ENCODE measurements around the gene ERVK3-1.
"Not testable (repeated sequence)": the region's sequence is repeated elsewhere in the genome, so short reads cannot be mapped to it uniquely, and the experiment has no call there.

Gene ERVK3-1

GRCh38 chr19:58305932-58306323 lies 751 bp downstream of the ERVK3-1 start:
- no peak for DNase-seq

GRCh38 chr19:58307736-58308135 lies 2.6 kb downstream of the ERVK3-1 start:
- no peak for DNase-seq

- not testable (repeated sequence) for DNase-seq
Observed at GRCh38 chr19:58310685-58311084, 5.5 kb downstream of the ERVK3-1 start.

DNA sequence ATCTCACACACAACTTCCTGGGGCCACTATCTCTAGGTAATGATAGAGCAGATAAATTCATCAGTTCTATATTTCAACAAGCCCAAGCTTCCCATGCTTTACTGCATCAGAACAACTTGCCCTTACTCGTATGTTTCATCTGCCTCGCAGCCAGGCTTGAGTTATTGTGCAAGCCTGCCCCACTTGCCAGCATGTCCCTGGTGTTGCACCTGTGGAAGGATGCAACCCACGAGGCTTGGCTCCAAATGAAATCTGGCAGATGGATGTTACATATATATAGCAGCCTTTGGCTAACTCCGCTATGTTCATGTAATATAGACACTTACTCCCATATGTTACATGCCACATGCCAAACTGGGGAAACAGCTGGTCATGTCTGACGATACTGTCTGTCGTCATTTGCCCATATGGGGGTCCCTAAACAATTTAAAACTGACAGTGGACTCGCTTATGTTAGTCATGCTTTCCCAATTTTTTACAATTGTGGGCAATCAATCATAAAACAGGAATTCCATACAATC lies 6.2 kb downstream of the ERVK3-1 start:
- DNase-seq = no peak

DNA sequence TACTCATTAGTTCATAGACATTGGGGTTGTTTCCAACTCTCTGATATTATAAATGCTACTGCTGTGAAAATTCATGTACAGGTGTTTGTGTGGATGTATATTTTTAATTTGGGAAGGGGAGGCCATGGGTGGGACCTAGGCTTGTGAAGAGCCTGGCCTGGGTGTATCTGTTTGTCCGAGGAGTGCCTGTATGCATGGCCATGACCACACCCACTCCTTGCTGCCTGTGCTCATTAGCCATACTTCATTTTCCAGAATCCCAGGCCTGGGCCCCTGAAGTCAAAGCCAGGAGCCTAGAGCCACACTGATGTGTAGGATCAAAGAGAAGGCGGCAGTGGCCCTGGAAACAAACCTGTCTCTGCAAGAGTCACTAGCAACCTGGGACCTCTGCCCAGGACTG lies 10.4 kb downstream of the ERVK3-1 start:
- DNase-seq = no peak

DNA sequence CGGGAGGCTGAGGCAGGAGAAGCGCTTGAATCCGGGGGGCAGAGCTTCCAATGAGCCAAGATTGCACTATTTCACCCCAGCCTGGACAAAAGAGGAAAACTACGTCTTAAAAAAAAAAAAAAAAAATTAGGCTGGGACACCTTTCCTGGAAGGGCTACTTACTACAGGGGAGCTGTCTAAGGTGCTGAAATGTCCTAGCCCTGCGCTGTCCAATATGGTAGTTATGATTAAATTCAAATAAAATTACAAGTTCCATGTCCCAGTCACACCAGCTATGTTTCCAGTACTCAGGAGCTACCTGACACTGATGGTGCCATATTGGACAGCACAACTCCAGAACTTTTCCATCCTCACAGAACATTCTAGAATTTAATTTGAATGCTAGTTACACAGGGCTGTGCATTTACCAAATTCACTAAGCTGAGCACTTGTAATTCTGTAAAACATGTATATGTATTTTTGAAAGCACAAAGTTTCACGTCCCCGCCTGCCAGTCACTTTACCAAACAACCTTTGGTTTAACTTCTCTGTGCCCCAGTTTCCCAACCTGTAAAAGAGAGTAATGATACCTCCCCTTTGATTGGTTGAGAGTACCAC lies 12.4 kb downstream of the ERVK3-1 start:
- DNase-seq = peak; percentile 31

DNA sequence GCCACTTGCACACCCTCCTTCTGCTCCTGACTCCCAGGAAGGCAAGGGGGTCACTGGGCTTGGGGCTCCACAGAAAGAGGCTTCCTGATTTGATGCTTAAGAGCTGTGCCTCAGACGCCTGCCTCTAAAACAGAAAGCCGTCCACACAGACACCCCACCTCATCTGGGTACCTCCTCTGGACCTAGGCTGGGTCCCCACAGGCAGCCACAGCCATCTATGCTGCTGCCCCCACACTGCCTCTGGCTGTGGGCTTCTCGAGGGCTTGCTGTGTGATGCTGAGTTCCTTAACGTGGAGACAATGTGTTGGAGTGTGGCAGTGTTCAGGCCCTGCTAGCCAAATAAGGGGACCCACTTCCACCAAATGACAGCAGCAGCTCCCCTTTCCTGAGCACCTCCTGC lies 13.1 kb downstream of the ERVK3-1 start:
- DNase-seq = no peak

- DNase-seq = no peak
Observed at GRCh38 chr19:58319241-58319640, 14.1 kb downstream of the ERVK3-1 start.

GRCh38 chr19:58325311-58326022 lies 20.3 kb downstream of the ERVK3-1 start:
- DNase-seq = no peak

GRCh38 chr19:58326501-58326913 lies 21.3 kb downstream of the ERVK3-1 start:
- DNase-seq = no peak

GRCh38 chr19:58326914-58327726 lies 21.9 kb downstream of the ERVK3-1 start, which contains the start of gene ZSCAN22:
TSS of gene ZSCAN22 (plus strand) at chr19:58326994. CDS start at chr19:58334803, 7,809 bp downstream.
- DNase-seq = peak; percentile 94

DNA sequence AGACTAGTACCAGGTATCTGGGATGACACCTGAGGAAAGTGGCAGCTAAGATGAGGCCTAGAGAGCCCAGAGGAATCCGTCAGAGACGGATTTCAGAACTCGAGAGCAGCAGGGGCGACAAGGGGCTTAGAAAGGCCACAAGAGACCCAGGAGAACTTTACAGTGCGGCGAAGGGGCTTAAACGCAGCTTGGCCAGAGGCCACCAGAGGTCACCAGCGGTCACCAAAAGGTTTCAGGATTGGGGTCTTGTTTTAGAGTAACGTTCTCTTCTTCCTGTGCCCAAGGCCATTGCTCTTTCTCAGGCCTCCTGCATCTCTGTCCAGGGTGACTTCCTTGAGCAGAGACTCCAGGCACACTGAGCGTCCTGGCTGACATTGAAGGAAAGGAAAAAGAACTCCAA lies 23.8 kb downstream of the ERVK3-1 start:
- DNase-seq = no peak

DNA sequence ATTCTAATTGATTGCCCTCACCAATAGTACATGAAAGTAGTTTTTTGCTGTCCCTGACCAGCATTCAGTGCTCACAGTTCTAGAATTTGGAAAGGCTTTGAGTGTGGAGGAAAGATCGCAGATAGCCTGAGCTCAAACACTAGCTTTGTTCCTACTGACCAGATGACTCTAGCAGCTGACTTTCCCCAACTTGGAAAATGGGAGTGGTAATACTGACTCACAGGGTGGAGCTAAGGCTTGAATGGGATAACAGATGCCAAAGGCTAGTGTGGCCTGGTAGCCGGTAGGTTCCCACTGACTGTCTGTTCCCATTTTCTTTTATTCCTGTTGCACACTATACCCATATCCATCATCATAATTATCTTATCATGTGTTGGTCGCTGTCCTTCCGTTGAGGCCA lies 25.3 kb downstream of the ERVK3-1 start:
- peak; percentile 9 for DNase-seq

- no peak for DNase-seq
Observed at GRCh38 chr19:58332697-58333096, 27.5 kb downstream of the ERVK3-1 start.

DNA sequence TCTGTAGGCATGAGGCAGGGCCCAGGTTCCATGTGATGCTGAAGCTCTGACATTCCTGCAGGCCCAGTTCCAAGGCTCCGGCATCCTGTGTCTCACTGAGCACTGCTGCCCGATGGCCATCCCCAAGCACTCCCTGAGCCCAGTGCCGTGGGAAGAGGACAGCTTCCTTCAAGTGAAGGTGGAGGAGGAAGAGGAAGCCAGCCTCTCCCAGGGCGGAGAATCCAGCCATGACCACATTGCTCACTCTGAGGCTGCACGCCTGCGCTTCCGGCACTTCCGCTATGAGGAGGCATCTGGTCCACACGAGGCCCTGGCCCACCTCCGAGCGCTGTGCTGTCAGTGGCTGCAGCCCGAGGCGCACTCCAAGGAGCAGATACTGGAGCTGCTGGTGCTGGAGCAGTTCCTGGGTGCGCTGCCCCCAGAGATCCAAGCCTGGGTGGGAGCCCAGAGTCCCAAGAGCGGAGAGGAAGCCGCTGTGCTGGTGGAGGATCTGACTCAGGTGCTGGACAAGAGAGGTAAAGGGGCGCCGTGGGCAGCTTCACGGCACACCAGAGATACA lies 29.6 kb downstream of the ERVK3-1 start:
- DNase-seq = no peak

- no peak for DNase-seq
Observed at GRCh38 chr19:58335630-58336029, 30.5 kb downstream of the ERVK3-1 start.

DNA sequence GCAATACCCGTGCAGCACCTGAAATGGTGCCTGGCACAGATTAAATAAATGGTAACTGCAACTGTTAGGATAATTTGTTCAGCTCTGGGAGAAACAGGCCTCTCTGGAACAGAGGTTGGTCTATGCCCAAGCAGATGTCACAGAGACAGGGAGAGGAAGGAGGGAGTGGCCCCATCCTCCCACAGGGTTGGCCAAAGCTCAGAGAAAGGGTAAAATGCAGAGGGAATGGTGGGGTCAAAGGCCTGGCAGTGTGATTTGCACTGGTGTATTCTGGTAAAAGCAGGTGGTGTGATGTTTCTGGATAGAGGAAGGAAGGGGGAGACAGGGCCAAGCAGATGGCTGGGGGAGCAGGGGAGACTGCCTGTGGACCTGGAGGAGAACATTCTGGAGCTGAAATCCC lies 31.0 kb downstream of the ERVK3-1 start:
- DNase-seq = no peak

DNA sequence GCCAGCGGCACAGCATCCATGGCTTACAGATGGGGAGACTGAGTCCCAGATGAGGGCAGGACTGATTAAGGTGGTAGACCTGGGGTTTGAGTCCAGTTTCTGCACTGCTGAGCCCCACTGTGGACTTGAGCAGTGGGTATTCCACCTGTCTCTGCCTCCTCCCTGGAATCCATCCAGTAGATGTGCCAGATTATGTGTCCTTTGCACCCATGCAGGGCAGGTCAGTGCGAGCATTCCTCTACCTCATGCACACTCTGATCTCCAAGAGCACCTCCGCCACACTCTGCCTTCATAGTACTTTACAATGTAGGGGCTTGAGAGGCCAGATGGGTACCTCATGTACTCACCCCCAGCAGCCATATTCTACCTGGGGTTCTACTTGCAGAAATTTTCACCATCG lies 31.6 kb downstream of the ERVK3-1 start:
- DNase-seq = no peak

- no peak for DNase-seq
Observed at GRCh38 chr19:58338336-58338735, 33.2 kb downstream of the ERVK3-1 start.

- DNase-seq = no peak
Observed at GRCh38 chr19:58338825-58339558, 33.8 kb downstream of the ERVK3-1 start.

GRCh38 chr19:58345558-58345957 lies 40.4 kb downstream of the ERVK3-1 start:
- no peak for DNase-seq

Data from fibroblast of skin of abdomen (primary cell).